ENCODE measurements around the gene NLN.
"Not testable (repeated sequence)": the region's sequence is repeated elsewhere in the genome, so short reads cannot be mapped to it uniquely, and the experiment has no call there.

NLN gene

DNA sequence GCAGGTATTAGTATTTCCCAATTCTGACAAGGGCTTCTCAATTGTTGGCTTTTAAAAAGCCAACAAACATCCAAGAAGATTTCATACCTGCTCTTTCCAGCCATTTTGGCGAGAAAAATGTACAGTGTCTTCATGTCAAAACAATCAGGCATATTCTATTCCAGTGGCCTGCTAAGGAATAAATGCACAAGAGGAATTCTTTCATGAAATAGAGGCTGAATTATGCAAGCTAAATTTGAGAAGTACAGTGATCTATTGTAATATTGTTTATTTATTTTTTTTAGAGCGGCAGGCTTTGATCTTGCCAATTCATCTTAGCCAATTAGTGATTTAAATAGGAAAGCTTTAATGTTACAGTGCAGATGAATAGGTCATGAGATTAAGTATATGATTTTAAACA, 49.3 kb downstream of the NLN start:
- H3K4me3 ChIP-seq (ENCODE audit: low read length), result no peak overlapping the region
- no peak for TF ChIP-seq ZNF274 (IDR thresholded peaks at IDR 0.05; ENCODE audit: low read depth, low read length)

DNA sequence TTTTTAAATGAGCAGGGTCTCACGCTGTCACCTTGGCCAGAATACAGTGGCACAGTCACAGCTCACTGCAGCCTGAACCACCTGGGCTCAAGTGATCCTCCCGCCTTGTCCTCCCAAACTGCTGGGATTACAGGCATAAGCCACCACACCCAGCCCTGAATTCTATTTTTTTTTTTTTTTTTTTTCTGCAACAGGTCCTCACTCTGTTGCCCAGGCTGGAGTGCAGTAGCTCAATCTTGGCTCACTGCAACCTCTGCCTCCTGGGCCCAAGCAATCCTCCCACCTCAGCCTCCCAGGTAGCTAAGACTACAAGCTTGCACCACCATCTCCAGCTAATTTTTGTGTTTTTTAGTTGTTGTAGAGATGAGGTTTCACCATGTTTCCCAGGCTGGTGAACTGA, 51.0 kb downstream of the NLN start:
- not testable (repeated sequence) for H3K4me3 ChIP-seq (ENCODE audit: low read length)

DNA sequence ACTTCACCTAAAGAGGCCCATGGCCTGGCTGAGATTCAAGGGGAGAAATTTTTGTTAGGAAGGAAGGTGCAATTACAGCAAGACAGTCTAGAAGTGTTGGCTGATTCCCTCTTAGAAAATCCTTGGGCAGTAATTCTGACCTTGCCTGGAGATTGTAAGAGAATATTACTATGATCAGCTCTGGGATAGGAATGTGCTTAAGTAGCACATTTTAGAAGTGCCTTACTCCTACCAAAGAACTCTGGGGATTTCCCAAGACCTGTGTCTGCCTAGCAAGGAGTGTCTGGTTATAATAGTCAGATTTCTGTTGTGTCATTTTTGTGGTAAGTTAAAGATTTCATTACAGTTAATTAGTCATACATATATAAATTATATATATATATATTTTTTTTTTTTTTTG, 52.3 kb downstream of the NLN start:
- TF ChIP-seq ZNF274 (IDR thresholded peaks at IDR 0.05; ENCODE audit: low read depth, low read length), result no peak
- H3K4me3 ChIP-seq (ENCODE audit: low read length), result no peak overlapping the region

DNA sequence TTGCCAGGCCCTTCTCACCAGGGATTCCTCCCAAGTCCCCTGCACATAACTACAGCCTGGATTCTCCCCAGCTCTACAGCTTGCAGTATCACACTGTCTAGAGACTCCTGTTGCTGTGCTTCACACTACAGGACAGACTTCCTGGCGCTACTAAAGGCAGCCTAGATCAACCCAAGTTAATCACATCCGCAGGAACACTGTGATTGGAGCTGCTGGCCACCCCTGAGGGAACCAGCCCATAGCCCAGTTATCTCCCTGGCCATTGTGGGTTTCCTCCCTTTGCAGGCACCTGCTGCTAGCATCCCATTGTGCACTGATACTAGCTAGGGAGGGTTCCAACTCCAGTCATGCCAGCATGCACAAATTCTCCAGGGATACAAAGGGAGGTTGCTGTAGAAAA, 53.5 kb downstream of the NLN start:
- no peak for TF ChIP-seq ZNF274 (IDR thresholded peaks at IDR 0.05; ENCODE audit: low read depth, low read length)
- H3K4me3 ChIP-seq (ENCODE audit: low read length), result no peak overlapping the region

DNA sequence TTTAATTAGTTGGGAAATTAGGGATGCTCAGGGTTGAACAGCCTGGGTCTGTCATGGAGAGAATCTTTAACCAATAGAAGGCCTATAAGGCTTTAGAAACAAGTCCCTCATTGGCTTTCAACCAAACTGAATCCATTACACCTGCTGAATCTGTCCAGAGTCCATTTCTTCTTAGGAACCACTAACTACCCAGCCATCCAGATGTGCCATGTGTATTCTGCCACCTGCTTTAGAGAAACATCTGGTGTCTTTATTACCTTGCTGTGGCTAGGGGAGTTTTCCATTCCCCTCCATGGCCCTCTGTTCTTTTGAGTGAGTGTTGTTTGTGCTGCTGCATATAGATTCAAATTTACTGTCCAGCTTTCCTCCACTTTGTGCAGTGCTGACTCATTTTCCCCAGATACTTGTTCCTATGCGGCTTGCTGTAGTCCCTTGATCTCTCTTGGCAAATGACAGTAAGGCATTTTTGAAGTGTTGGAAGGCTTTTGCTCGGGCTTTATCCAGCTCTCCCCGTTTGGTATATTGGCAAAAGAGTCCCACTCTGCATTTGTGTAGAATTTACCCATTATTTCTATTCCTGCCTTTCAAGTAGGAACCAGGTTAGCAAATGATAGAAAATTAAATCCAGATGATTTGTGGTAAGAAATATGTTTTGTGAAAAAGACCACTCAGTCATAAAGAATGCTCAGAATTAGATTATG, 54.6 kb downstream of the NLN start:
- no peak for TF ChIP-seq ZNF274 (IDR thresholded peaks at IDR 0.05; ENCODE audit: low read depth, low read length)
- no peak overlapping the region for H3K4me3 ChIP-seq (ENCODE audit: low read length)

DNA sequence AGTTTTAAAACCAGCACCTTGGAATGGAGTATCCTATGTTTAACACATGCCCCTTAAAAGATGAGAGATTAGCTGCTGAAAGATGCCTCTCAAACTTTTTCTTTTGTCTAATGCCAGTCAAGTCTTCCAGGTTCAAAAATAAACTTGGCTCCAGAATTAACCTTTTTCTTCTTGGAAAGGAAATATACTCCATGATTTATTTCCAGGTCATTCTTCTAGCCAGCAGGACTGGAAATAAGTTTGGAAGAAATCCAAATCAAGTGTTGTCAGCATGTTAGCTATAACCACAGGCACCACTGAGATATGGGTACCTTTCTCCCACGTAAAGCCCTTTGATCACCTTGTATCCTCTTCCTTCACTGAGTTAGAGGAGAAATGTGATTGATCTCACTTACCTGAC, 56.1 kb downstream of the NLN start:
- no peak overlapping the region for H3K4me3 ChIP-seq (ENCODE audit: low read length)
- TF ChIP-seq ZNF274 (IDR thresholded peaks at IDR 0.05; ENCODE audit: low read depth, low read length), result no peak

DNA sequence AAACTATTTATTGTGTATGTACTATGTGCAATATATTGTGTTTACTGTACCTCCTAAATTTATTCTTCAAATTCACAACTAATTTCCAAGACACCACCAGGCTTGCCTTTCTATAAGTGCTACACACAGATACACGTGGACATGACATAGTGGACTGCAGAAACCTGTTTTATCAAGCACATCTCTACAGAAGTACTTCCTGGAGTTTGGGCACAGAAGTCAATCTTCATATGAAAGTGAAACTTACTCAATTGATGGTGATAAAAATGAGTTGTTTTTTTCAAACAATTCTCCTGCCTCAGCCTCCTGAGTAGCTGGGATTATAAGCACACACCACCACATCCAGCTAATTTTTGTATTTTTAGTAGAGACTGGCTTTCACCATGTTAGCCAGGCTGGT, 57.6 kb downstream of the NLN start:
- TF ChIP-seq ZNF274 (IDR thresholded peaks at IDR 0.05; ENCODE audit: low read depth, low read length), result no peak
- no peak overlapping the region for H3K4me3 ChIP-seq (ENCODE audit: low read length)

DNA sequence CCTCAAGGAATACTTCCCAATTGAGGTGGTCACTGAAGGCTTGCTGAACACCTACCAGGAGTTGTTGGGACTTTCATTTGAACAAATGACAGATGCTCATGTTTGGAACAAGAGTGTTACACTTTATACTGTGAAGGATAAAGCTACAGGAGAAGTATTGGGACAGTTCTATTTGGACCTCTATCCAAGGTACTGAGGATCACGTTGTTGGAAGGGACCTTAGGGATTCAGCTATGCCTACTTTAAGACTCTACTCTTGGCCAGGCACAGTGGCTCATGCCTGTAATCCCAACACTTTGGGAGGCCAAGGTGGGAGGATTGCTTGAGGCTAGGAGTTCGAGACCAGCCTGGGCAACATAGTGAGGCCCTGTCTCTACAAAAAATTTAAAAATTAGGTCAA, 66.3 kb downstream of the NLN start:
- H3K4me3 ChIP-seq (ENCODE audit: low read length), result not testable (repeated sequence)

DNA sequence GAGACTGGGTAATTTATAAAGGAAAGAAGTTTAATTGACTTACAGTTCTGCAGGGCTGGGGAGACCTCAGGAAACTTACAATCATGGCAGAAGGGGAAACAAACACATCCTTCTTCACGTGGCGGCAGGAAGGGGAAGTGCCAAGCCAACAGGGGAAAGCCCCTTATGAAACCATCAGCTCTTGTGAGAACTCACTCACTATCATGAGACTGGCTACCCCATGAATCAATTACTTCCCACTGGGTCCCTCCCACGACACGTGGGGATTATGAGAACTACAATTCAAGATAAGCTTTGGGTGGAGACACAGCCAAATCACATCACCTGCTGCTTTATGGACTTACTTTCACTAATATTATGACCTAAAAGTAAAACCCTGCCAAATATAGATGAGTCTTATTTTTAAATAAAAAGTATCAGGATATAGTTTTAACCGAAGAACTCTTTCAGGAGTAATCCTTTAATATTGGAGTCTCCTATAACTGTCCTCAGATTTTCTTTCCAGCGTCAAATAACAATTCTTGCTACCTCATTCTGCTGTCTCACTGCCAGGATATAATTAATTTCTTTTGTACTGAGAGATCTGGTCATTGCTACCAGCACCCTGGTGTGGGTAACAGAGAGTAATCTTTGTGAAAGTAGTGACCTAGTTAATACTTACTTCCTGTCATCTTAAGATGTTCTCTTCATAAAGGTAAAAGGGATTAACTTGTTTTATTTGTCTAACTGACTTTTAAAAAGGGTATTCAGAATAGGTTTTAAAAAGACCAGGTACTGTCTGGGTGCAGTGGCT, 68.6 kb downstream of the NLN start:
- no peak for TF ChIP-seq ZNF274 (IDR thresholded peaks at IDR 0.05; ENCODE audit: low read depth, low read length)
- no peak overlapping the region for H3K4me3 ChIP-seq (ENCODE audit: low read length)

DNA sequence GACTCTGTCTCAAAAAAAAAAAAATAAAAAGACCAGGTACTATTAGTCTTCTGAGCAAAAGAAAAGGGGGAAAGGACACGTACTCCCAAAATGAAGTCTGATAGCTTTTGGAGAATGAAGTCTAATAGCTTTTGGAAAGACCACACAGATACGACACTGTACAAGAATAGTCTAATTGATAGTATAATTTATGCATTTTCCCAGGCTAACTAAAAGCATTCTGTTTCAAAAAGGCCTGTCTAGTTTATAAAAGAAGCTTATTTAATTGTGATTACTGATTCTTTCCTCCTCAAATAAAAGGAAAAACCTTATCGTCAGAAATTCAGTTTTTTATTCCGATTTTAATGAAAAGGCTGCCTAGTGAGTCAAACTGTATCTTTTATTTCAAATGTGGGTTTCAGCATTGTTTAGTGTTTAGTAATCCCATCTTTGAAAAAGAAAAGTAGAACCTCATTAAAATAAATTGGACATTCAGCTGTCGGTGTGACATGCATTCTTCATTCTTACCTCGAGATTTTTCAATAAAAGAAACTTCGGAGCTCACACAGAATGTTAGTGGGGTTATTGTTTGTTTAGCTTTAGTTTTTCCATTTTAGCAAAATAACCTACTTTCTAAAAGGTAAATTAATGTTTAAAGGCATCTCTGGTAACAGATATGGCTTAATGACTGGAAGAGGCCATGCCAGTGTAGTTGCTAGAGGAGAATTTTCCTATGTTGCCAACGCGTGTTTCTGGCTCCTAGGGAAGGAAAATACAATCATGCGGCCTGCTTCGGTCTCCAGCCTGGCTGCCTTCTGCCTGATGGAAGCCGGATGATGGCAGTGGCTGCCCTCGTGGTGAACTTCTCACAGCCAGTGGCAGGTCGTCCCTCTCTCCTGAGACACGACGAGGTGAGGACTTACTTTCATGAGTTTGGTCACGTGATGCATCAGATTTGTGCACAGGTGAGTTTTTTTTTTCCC, 70.0 kb downstream of the NLN start:
- H3K4me3 ChIP-seq (ENCODE audit: low read length), result no peak overlapping the region
- TF ChIP-seq ZNF274 (IDR thresholded peaks at IDR 0.05; ENCODE audit: low read depth, low read length), result no peak

DNA sequence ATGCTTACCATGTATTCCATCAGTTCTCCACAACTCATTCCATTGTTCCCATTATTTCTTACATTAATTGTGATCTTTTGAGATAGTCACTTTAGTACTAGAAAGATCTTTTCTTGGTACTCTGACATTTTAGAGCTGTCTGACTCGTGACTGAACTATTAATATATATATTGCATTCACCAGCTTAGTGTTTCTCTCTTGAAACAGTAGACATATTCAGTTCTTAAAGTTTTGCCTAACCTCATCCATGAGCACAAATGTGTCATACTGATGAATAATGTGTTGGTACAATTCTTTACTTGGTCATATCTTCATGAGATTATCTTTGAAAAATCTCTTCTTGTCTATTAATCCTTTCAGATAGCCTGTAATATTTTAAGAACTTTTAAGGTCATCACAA, 74.3 kb downstream of the NLN start:
- no peak overlapping the region for H3K4me3 ChIP-seq (ENCODE audit: low read length)
- TF ChIP-seq ZNF274 (IDR thresholded peaks at IDR 0.05; ENCODE audit: low read depth, low read length), result no peak

DNA sequence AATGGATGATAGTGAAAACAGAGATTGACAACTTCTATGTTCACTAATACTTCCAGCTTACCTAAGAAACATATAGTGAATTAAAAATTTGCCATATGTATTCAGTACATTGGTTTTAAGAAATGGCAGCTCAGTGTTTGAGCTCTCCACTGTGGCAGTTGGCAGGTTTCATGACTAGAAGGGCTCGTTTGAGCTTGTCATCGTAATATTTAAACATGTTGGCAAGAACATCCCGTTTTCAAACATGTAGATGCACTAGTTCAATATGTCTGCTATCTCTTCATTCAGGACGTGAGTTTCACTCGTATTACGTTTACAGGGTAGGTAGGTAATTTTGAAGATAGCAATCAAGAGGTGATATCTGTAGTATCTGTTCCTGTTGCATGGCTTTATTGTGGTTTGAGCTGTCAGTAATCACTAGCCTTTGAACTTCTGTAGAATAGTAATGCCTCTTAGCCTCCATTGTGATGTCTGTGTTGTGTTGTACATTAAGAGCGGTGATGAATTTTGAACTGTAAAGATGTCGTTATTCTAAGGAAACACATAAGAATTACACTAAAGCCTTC, 74.8 kb downstream of the NLN start:
- no peak for TF ChIP-seq ZNF274 (IDR thresholded peaks at IDR 0.05; ENCODE audit: low read depth, low read length)
- no peak overlapping the region for H3K4me3 ChIP-seq (ENCODE audit: low read length)

DNA sequence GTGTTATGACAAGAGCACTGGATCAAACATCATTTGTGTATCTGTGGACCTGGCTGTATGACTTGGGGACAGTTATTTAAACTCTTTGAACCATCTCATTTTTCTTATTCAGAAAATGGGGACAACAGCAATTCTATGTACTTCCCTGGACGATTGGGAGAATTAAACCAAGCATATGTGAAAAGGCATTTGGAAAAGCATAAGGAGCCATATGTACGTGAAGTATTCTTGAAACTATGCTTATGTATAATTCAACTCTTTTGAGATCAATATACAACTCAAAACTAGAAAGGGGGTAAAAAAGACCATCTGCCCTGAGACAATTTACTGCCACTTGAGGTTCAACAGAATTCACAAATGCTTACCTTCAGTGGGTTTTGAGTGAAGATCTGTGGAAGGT, 75.5 kb downstream of the NLN start:
- TF ChIP-seq ZNF274 (IDR thresholded peaks at IDR 0.05; ENCODE audit: low read depth, low read length), result no peak
- H3K4me3 ChIP-seq (ENCODE audit: low read length), result no peak overlapping the region

DNA sequence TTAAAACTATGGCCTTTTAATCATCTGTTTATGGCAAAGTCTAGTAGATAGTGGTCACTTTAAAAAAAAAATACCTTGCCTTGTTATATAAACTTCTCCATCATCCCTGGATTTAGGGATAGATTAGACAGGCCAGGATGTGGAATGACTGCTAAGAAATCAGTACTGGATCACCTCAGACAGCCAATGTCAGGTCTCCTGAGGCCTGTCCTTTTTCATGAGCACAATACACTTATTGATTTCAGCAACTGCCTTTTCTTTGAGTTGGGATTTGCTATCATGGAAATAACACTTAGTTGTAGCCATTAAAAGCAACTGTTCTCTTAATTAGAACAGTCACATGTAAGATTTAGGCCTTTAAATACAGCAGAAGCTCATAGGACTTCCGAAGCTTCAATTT, 77.9 kb downstream of the NLN start:
- no peak overlapping the region for H3K4me3 ChIP-seq (ENCODE audit: low read length)
- TF ChIP-seq ZNF274 (IDR thresholded peaks at IDR 0.05; ENCODE audit: low read depth, low read length), result no peak
